Myocyte (in vitro differentiated cells): Measurements from ENCODE around the gene PPIP5K1. TPM values are rescaled to one million over a fixed set of nuclear protein-coding genes. Genes with fewer than 3 reads are reported as not detected.

ENCODE experiments used
- DNase-seq: peaks from one replicate; pipeline ENCODE4 v3.0.0-alpha.2; 2012; ENCODE audit warnings: low read depth
- total RNA-seq: library from RNA; depleted of rRNA; stranded (reverse); fragments of >200 nt; gene quantifications from 2 replicates; pipeline ENCODE4 v1.2.3, GENCODE V29; 2014

PPIP5K1 gene
- total RNA-seq, 1 donor from 2014 or later: 9.9 TPM

- DNase-seq: no peak
Measured at GRCh38 chr15:43545426-43545825, 44.6 kb downstream of the PPIP5K1 start.

GRCh38 chr15:43544266-43544665 lies 45.7 kb downstream of the PPIP5K1 start:
- no peak for DNase-seq

GRCh38 chr15:43541785-43542184 lies 48.2 kb downstream of the PPIP5K1 start:
- DNase-seq: no peak

- DNase-seq: no peak
Measured at GRCh38 chr15:43538091-43538490, 51.9 kb downstream of the PPIP5K1 start.

- DNase-seq: peak; percentile 9
Measured at GRCh38 chr15:43534897-43535296, 55.1 kb downstream of the PPIP5K1 start.

GRCh38 chr15:43532826-43533225 lies 57.2 kb downstream of the PPIP5K1 start:
- DNase-seq: peak; percentile 25

GRCh38 chr15:43531018-43531670 lies 58.9 kb downstream of the PPIP5K1 start:
- DNase-seq: peak; percentile 60

- DNase-seq: no peak
Measured at GRCh38 chr15:43529587-43530345, 60.2 kb downstream of the PPIP5K1 start.

- no peak for DNase-seq
Measured at GRCh38 chr15:43529141-43529540, 60.9 kb downstream of the PPIP5K1 start.

- DNase-seq: no peak
Measured at GRCh38 chr15:43528542-43529007, 61.4 kb downstream of the PPIP5K1 start.

- no peak for DNase-seq
Measured at GRCh38 chr15:43527802-43528541, 62.0 kb downstream of the PPIP5K1 start.

- no peak for DNase-seq
Measured at GRCh38 chr15:43527016-43527801, 62.8 kb downstream of the PPIP5K1 start.

GRCh38 chr15:43526261-43526930 lies 63.6 kb downstream of the PPIP5K1 start:
- no peak for DNase-seq

- no peak for DNase-seq
Measured at GRCh38 chr15:43525131-43525530, 64.9 kb downstream of the PPIP5K1 start.

- no peak for DNase-seq
Measured at GRCh38 chr15:43524254-43524845, 65.7 kb downstream of the PPIP5K1 start.

- DNase-seq: no peak
Measured at GRCh38 chr15:43523646-43524045, 66.4 kb downstream of the PPIP5K1 start.

- no peak for DNase-seq
Measured at GRCh38 chr15:43522247-43522646, 67.8 kb downstream of the PPIP5K1 start.

GRCh38 chr15:43521419-43521818 lies 68.6 kb downstream of the PPIP5K1 start:
- no peak for DNase-seq

GRCh38 chr15:43520138-43520537 lies 69.9 kb downstream of the PPIP5K1 start:
- no peak for DNase-seq

GRCh38 chr15:43519196-43519595 lies 70.8 kb downstream of the PPIP5K1 start:
- DNase-seq: no peak
